GM19455 (cell line): ENCODE data around the gene PTH1R.

Experiments used
- ATAC-seq: cut with Tn5 transposase; IDR thresholded peaks from one replicate; pipeline ENCODE4 v1.9.1; 2021; ENCODE audit not compliant: unreplicated experiment

Gene PTH1R

DNA sequence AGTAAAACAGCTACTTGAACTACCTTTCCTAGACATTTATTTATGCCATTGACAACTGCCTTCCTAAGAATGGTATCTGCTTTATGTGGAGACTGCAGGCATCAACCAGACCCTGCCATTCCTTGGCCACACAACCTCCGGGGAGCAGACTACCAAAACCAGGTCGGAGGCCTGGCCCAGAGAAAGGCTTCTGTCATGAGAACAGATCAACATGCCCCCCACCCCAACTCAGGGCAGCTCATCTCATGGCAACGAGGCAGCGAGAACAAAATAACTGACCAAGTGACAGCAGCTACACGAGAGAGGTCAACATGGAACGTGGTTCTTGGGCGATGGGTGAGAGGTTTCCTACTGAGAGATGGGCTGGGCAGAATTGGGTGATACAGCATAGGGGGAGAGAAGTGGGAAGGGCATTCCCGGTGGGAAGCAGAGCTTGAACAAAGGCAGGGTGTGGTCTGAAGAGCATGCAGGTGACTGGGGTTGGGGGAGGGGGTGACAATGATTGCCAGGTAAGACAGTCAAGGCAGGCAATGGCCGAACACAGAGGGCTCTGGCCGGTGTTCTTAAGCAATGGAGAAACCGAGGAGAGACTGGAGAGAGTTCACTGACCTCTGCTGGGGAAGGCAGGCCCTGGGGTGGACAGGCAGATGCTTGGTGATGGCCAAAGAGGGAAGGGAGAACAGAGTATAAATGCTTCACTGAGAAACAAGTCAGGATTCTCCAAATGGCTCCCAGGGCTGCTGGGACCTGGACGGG is 65.1 kb downstream of the PTH1R start:
- ATAC-seq, result no peak

DNA sequence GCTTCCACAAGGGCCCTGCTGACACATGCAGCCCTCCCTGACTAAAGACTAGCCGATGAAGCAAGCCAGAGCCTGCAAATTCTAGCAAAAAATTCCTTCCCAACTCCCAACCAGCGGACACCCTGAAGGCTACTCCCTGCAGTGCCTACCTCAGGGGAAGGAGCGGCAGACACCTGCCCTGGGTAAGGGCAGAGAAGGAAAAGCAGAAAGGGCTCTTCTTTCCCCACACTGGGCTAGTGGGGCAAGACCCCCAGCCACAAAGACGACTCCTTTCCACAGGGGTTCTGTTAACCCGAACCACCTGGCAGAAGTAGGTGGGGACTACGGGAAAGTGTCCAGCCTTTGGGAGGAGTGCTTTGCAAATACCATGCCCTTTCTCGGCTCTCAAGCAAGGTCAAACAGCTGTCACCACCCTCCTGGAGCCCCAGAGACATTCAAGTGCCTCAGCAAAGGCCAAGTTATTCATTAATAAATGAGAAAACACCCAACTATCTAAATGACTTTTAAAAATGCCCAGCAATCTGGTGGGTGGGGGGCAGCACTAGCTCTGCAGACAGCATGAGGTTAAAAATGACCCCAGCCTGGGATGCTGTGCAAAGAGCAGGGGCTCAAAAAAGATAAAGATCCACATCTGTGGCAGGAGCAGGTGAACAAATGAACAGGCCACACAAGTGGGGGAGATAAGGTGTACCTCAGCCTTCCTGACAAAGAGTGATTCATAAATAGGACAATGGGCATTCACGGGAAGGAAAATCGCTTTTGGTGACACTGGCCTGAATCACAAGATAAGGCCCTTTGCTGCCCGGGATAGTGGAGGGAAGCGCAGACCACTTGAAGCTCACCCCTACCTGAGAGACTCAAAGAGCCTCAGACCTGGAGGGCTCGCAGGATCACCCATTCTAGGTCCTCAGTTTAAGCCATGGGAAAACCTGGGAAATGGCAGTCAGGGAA is 66.0 kb downstream of the PTH1R start:
- ATAC-seq, result no peak

DNA sequence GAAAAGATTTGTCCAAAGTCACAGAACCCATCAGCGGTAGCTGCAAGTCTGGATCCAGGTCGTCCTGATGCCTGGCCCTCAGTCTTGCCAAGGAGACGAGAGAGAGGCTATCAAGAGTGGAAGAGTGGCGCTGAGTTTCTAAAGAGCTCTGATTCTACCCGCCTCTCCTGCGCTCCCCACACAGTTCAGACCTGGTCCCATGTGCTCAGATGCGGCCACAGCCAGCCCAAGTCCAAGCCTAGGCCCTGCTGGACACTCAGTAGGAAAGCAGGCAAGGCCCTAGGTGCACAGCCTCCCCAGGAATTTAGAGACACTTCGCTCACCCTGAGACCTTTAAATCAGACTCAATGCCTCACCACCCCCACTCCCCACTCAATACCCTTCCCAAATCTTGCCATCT is 66.7 kb downstream of the PTH1R start:
- ATAC-seq, result no peak

DNA sequence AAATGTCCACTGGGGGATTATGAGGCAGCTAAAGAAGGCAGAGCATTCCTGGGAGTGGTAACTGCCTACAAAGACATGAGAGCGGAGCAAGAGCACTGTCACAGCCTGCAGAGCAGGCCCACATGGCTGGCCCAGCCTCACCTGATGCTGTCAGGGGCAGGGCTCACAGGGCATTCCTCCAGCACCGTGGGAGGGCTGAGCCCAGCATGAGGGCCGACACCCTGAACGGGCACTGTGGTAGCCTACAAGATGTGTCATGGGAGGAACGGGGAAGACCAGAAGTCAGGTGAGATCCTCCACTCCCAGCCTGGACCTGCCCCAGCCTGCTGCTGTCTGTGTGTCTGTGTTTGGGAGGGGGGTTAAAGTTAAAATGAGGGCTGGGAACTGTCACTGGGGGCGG is 68.9 kb downstream of the PTH1R start:
- ATAC-seq, result no peak

DNA sequence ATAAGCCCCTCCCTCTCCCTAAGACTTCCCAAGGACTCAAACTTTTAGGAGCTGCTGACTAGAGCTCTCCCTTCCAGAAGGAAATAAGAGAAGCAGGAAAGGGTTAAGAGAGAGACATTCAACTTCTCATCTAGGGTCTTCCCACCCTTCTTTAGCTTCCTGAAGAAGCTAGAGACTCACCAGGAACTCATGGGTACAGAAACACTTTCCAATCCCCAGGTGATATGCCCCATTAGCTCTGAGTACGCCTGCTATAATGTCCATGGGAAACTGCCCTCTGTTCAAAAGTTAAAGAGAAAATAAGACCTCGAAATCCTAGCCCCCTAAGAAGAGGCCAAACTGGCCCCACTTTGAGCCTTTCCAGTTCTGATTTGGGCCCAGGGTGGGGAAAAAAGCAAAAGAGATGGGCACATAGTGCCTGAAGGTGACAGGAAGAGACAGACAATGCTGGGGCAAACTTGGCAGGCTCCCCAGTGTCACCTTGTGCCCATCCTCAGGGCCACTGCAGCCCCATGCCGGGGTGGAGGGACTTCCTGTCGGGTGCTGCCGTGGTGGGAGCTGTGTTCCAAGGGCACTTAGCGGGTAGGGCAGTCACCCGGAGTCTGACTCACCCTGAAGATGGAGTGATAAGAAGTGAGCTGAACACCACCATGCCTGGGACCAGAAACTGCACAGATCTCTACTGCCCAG is 69.5 kb downstream of the PTH1R start:
- ATAC-seq, result no peak

DNA sequence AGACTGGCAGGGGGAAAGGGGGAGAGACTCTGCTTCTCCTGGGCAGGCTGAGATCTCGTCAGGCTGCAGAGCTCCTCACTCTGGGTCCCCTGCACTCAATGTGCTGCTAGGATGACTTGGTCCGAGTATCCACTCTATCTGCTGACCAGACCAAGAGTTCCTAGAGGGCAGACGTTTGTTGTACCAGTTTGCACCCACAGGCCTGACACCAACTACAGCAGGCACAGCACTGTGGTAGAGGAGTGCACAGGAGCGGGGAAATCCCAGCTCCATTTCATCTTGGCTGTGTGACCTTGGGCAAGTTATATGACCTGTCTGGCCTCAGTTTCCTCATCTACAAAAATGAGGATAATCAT is 70.0 kb downstream of the PTH1R start:
- ATAC-seq, result no peak

DNA sequence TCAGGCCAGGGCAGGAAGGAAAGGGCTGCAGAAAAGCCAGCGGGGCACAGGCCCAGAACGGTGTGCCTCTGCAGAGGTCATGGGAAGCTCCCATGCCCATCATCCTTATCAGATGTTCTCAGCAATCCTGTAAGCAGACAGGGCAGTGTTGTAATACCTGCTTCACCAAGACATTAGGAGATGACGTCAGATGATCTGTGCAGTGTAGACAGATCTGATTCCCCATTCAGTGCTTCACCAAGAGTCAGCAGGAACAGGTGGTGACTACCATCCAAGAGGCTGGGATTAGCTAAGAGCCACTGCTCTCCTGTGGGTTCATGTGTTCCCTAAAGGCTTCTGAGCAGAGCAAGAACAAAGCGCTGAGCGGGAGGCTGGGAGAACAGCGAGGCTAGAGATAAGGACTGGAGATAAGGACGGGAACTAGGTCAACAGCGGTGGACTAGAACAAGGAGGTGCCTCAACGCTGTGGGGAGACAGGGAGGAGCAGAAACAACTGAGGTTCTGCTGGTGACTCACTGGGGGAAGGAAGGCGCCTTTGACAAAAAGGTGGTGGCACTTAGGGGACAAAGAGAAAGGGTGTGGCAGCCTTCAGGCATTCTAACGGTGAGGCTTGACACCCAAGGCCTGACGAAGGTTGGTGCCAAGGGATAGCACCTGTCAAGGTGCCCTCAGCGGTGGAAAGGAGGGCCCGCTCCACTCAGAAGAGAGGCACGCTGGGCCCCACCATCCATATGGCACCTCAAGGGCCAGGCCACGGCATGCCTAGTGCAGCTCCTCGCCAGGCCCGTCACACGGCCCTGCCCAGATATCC is 70.7 kb downstream of the PTH1R start:
- no peak for ATAC-seq

DNA sequence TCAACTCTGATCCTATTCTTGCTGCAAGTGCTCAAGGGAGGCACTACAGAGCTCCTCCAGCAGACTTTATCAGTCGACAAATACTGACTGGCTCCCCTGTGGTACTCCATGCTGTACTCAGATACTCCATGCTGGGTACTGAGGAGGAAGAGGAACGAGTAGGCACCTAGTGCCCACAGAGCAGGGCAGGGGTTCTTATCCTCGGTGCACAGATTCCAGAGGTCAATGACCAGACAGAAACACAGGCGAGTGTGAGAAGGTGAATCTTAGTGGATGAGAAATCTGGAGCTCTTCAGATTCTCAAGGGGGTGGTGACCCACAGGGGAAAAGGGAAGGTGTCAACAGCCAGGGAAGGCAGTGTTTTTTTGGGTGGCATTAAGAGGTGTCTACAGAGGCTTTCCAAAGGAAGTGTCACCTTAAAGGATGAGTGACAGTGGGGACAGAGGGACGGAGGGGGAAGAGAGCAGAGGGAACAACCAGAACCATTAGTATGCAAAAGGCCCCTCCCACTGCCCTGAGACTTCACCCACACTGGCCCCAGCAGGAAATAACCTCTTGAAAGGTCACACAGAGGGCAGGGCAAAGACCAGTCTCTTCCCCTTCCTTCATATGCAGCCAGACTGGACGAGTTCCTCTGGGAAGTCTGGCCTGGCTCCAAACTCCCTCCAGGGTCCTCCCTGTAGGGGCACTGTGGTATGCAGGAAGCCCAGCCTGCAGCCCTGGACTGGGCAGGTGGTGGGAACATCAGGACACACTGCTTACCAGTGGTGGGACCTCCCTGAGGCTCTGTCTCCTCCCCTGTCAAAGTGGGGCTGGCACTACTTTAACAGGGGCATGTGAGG is 71.5 kb downstream of the PTH1R start:
- no peak for ATAC-seq

DNA sequence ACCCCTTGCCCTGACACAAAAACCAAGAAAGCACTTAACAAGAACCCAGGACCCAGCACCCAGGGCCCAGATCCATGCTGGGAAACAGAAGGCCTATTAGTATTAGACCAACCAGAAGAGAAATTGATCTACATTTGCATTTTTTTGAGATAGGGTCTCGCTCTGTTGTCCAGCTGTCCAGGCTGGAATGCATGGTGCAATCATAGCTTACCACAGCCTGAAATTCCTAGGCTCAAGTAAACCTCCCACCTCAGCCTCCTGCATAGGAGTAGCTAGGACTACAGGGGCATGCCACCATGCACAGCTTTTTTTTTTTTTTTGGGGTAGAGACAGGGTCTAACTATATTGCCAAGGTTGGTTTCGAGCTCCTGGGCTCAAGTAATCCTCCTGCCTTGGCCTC is 72.7 kb downstream of the PTH1R start:
- no peak for ATAC-seq

DNA sequence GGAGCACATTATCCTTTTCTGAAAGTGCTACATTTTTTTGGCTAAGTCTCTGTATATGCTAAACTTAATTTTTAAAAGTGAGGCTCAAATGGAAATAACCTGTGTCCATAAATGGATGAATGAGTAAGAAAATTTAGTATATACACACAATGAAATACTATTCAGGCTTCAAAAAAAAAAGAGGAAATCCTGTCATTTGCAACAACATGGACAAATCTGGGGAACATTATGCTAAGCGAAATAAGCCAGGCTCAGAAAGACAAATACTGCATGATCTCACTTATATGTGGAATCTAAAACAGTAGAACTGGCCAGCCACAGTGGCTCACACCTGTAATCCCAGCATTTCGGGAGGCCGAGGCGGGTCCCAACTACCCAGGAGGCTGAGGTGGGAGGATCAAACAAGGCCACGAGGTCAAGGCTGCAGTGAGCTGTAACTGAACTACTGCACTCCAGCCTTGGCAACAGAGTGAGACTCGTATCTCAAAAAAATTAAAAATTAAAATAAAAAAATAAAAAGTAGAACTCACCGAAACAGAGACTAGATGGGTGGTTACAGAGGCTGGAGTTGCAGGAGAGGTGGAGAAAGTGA is 73.2 kb downstream of the PTH1R start:
- ATAC-seq, result no peak

DNA sequence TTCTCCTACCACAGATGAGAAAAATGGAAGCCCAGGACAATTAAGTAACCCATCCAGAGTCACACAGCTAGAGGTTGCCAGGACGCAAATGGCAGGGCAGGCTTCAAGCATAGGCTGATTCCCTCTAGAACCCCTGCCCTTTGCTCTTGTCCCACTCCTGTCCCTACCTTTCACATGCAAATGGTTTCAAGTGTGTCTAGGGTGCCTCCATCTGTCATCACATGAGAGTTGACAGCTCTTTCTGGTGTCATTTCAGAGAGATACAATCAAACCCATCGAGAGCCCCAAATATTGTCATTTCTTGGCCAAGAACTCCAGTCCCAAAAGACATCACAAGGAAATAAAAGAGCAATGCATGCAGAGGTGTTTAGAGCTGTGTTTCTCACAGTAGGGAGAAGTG is 75.3 kb downstream of the PTH1R start:
- ATAC-seq, result no peak
